ENCODE results near the gene TDRD12.
"Not testable (repeated sequence)": the region's sequence is repeated elsewhere in the genome, so short reads cannot be mapped to it uniquely, and the experiment has no call there.

Gene TDRD12

DNA sequence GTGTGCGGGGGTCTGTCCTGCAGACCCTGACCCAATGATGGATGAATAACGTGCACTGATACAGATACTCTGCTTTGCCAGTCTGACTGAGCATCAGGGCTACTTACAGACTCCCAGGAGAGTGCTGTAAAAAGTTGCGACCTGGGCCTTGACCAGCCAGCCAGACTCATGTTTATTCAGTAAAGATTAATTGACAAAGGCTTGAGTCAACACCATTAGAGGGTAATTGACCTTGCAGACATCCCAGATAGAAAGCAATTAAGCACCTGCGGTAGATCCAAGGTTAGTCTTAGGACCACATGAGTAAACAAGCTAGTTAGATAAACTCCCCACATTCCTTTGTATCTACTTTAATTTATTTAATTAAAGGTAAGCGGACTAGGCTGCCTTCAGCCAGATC lies 17.6 kb upstream of the TDRD12 start:
- Mint-ChIP-seq H3K4me1 (ENCODE audit: low read depth) (peaks cover 20% of the 10 kb centered on the region), H3K4me3 (no peak overlapping the region), H3K36me3 (ENCODE audit: low read depth) (peaks cover 78% of the 10 kb centered on the region), H3K27me3 (no peaks in the 10 kb centered on the region), H3K9me3 (peaks cover 27% of the 10 kb centered on the region), H3K27ac (no peak overlapping the region)
- intact Hi-C loops (cut with micrococcal nuclease), result no loop called here

GRCh38 chr19:32704006-32704405 lies 15.6 kb upstream of the TDRD12 start:
- peaks cover 23% of the 10 kb centered on the region for H3K9me3 Mint-ChIP-seq
- peaks cover 74% of the 10 kb centered on the region for H3K36me3 Mint-ChIP-seq (ENCODE audit: low read depth)

DNA sequence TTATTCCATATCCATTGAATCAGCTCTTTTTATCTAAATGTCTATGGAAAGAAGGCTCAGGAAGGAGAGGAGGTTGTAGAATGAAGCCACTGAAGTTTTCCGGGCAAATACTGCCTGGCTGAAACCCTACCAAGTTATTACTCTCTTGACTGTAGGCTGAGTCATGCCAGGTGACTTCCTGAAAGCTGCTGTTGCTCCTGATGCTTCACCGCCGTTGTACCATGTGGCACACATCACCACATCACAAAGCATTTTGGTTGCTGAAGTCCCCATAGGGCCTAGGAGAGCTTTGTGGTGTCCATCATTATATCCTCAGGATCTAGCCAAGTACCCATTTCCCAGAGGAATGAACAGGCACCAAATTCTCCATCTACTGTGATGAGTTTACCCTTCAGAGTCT lies 11.1 kb upstream of the TDRD12 start:
- Mint-ChIP-seq H3K9me3 (peaks cover 13% of the 10 kb centered on the region), H3K4me3 (no peak overlapping the region), H3K4me1 (ENCODE audit: low read depth) (peaks cover 4% of the 10 kb centered on the region), H3K27me3 (no peaks in the 10 kb centered on the region), H3K27ac (no peak overlapping the region), H3K36me3 (ENCODE audit: low read depth) (peaks cover 80% of the 10 kb centered on the region)
- intact Hi-C loops (cut with micrococcal nuclease), result no loop called here

More at GRCh38 chr19:32704006-32704405, 15.6 kb upstream of the TDRD12 start:
- H3K27ac Mint-ChIP-seq; H3K4me1 Mint-ChIP-seq (ENCODE audit: low read depth); intact Hi-C loops (cut with micrococcal nuclease); H3K27me3 Mint-ChIP-seq; H3K4me3 Mint-ChIP-seq: not testable (repeated sequence)

GRCh38 chr19:32709032-32709431 lies 10.5 kb upstream of the TDRD12 start:
- Mint-ChIP-seq H3K4me1 (ENCODE audit: low read depth) (peaks cover 4% of the 10 kb centered on the region), H3K36me3 (ENCODE audit: low read depth) (peaks cover 77% of the 10 kb centered on the region), H3K4me3 (no peak overlapping the region), H3K27ac (no peak overlapping the region), H3K9me3 (peaks cover 9% of the 10 kb centered on the region), H3K27me3 (no peaks in the 10 kb centered on the region)
- intact Hi-C loops (cut with micrococcal nuclease), result no loop called here

DNA sequence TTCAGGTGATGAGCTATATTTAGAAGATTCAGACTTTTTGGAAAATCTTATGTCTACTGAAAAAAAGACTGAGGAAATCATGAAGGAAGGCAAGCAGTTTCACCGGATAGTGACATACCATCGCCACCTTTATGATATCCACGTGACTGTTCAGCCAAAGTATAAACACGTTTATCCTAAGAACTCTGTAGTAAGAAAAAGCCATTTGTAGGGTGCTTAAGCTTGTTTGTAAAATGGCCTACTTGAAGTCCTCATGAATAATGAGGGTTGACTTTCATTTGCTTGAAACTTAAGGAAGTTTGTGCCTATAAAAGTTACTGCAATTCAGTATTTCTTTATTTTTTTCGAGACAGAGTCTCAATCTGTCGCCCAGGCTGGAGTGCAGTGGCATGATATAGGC lies 7.8 kb upstream of the TDRD12 start:
- H3K36me3 Mint-ChIP-seq (ENCODE audit: low read depth), result peaks cover 84% of the 10 kb centered on the region
- no peaks in the 10 kb centered on the region for H3K4me1 Mint-ChIP-seq (ENCODE audit: low read depth)
- H3K27ac Mint-ChIP-seq, result no peak overlapping the region
- intact Hi-C loops (cut with micrococcal nuclease), result no loop called here
- no peak overlapping the region for H3K4me3 Mint-ChIP-seq
- H3K27me3 Mint-ChIP-seq, result no peaks in the 10 kb centered on the region
- no peaks in the 10 kb centered on the region for H3K9me3 Mint-ChIP-seq

GRCh38 chr19:32716203-32716602 lies 3.4 kb upstream of the TDRD12 start:
- H3K36me3 Mint-ChIP-seq (ENCODE audit: low read depth), result peaks cover 55% of the 10 kb centered on the region
- H3K4me3 Mint-ChIP-seq; H3K9me3 Mint-ChIP-seq; H3K27me3 Mint-ChIP-seq; H3K4me1 Mint-ChIP-seq (ENCODE audit: low read depth); intact Hi-C loops (cut with micrococcal nuclease); H3K27ac Mint-ChIP-seq: not testable (repeated sequence)

GRCh38 chr19:32717496-32717895 lies 2.1 kb upstream of the TDRD12 start:
- Mint-ChIP-seq H3K27ac (no peak overlapping the region), H3K4me3 (no peak overlapping the region), H3K36me3 (ENCODE audit: low read depth) (peaks cover 44% of the 10 kb centered on the region), H3K27me3 (no peaks in the 10 kb centered on the region), H3K9me3 (no peaks in the 10 kb centered on the region), H3K4me1 (ENCODE audit: low read depth) (no peaks in the 10 kb centered on the region)
- intact Hi-C loops (cut with micrococcal nuclease), result no loop called here

DNA sequence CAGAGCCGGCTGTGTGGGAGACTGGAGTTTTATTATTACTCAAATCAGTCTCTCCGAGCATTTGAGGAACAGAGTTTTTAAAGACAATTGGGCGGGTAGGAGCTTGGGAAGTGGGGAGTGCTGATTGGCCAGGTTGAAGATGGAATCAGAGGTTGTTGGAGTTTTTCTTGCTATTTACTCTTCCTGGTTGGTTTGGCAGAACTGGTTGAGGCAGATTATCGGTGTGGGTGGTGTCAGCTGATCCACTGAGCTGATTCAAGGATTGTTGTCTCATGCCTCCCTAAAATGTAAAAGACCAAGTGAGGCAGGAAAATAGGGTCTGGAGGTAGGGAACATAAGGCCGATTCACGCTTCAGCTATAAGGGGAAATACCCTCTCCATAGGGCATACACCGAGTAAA lies 1.3 kb upstream of the TDRD12 start:
- H3K4me3 Mint-ChIP-seq, result no peak overlapping the region
- no peaks in the 10 kb centered on the region for H3K4me1 Mint-ChIP-seq (ENCODE audit: low read depth)
- H3K27ac Mint-ChIP-seq, result no peak overlapping the region
- intact Hi-C loops (cut with micrococcal nuclease), result no loop called here
- no peaks in the 10 kb centered on the region for H3K9me3 Mint-ChIP-seq
- no peaks in the 10 kb centered on the region for H3K27me3 Mint-ChIP-seq
- H3K36me3 Mint-ChIP-seq (ENCODE audit: low read depth), result peaks cover 36% of the 10 kb centered on the region

- Mint-ChIP-seq H3K36me3 (ENCODE audit: low read depth) (peaks cover 18% of the 10 kb centered on the region), H3K4me3 (no peak overlapping the region), H3K4me1 (ENCODE audit: low read depth) (no peaks in the 10 kb centered on the region), H3K27ac (no peak overlapping the region), H3K27me3 (no peaks in the 10 kb centered on the region), H3K9me3 (no peaks in the 10 kb centered on the region)
- intact Hi-C loops (cut with micrococcal nuclease), result no loop called here
Measured at GRCh38 chr19:32720216-32720935, 809 bp downstream of the TDRD12 start.

- no peak overlapping the region for H3K27ac Mint-ChIP-seq
Measured at GRCh38 chr19:32720936-32721250, 1.3 kb downstream of the TDRD12 start.

GRCh38 chr19:32735936-32736335 lies 16.4 kb downstream of the TDRD12 start:
- no peaks in the 10 kb centered on the region for H3K4me1 Mint-ChIP-seq (ENCODE audit: low read depth)
- no peaks in the 10 kb centered on the region for H3K36me3 Mint-ChIP-seq (ENCODE audit: low read depth)
- no peak overlapping the region for H3K4me3 Mint-ChIP-seq
- no peaks in the 10 kb centered on the region for H3K9me3 Mint-ChIP-seq
- H3K27me3 Mint-ChIP-seq, result peaks cover 2% of the 10 kb centered on the region
- intact Hi-C loops (cut with micrococcal nuclease), result no loop called here
- H3K27ac Mint-ChIP-seq, result no peak overlapping the region

More at GRCh38 chr19:32720936-32721250, 1.3 kb downstream of the TDRD12 start:
- intact Hi-C loops (cut with micrococcal nuclease), result no loop called here
- H3K4me1 Mint-ChIP-seq (ENCODE audit: low read depth), result no peaks in the 10 kb centered on the region
- peaks cover 15% of the 10 kb centered on the region for H3K36me3 Mint-ChIP-seq (ENCODE audit: low read depth)
- no peaks in the 10 kb centered on the region for H3K9me3 Mint-ChIP-seq
- H3K27me3 Mint-ChIP-seq, result no peaks in the 10 kb centered on the region
- no peak overlapping the region for H3K4me3 Mint-ChIP-seq

DNA sequence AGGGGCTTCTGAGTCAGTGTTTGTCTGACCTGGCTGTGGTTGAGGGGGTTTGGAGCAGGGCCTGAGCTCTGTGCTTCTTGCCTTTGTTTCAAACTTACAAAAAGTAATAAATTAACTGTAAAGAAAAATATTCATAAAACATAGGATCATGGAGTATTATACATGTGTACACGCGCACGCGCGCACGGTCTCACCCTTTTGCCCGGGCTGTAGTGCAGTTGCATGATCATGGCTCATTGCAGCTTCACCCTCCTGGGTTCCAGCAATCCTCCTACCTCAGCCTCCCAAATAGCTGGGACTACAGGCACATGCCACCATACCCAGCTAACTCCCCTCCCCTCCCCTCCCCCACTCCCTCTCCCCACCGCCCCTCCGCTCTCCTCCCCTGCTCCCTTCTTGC lies 23.5 kb downstream of the TDRD12 start:
- Mint-ChIP-seq H3K4me3 (no peak overlapping the region), H3K4me1 (ENCODE audit: low read depth) (no peaks in the 10 kb centered on the region), H3K9me3 (no peaks in the 10 kb centered on the region), H3K27ac (no peak overlapping the region), H3K36me3 (ENCODE audit: low read depth) (no peaks in the 10 kb centered on the region), H3K27me3 (peaks cover 3% of the 10 kb centered on the region)
- intact Hi-C loops (cut with micrococcal nuclease), result no loop called here

GRCh38 chr19:32743447-32743846 lies 23.9 kb downstream of the TDRD12 start:
- intact Hi-C loops (cut with micrococcal nuclease), result no loop called here
- Mint-ChIP-seq H3K4me1 (ENCODE audit: low read depth) (no peaks in the 10 kb centered on the region), H3K9me3 (no peaks in the 10 kb centered on the region), H3K27ac (no peak overlapping the region), H3K4me3 (no peak overlapping the region), H3K27me3 (peaks cover 5% of the 10 kb centered on the region), H3K36me3 (ENCODE audit: low read depth) (no peaks in the 10 kb centered on the region)

DNA sequence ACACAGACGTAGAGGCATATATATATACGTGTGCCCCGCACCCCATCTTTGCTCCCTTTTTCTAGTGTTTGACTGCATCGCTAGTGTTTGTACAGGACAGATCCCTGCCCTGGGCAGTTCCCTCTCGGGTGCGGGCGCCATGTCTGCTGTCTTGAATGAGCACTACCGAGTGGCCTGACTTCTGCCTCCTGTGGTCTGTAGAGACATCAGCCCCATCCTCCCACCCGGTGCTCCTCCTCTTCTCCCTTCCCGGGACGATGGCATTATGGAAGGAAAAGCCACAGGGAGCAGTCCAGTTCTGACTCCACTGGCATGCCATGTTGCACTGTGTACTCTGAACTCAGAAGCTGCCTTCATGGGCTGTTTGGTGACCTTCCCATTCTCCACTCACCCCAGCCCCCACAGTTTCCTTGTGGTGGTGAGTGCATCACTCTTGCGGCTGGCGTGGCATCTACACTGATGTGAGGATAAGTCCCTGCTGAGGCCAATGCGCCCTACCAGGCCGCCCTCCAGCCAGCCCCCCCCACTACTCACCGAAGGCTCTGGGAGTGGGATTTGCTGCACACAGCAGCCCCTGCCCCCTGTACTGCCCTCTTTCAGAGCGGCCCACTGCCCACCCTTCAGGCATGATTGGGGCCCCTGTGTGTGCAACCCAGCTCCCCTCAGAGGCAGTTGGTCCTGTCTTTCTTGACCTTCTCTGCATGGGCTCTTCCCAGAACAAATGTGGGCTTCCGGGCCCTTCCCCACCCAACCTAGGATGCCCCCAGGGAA lies 25.2 kb downstream of the TDRD12 start:
- no peaks in the 10 kb centered on the region for H3K9me3 Mint-ChIP-seq
- no peak overlapping the region for H3K4me3 Mint-ChIP-seq
- H3K36me3 Mint-ChIP-seq (ENCODE audit: low read depth), result no peaks in the 10 kb centered on the region
- H3K4me1 Mint-ChIP-seq (ENCODE audit: low read depth), result no peaks in the 10 kb centered on the region
- H3K27me3 Mint-ChIP-seq, result peaks cover 10% of the 10 kb centered on the region
- no peak overlapping the region for H3K27ac Mint-ChIP-seq
- intact Hi-C loops (cut with micrococcal nuclease), result no loop called here
